ENCODE results near the gene USP21. TPM values are rescaled to one million over a fixed set of nuclear protein-coding genes. Genes with fewer than 3 reads are reported as not detected.
A peak's percentile ranks its signal among the peaks of the same experiment; 100 is the strongest.

The USP21 gene
- polyA plus RNA-seq, 1 donor (not counting 4 experiments of a cell fraction or from before 2014, with no cell fraction given), result 9.5 TPM

GRCh38 chr1:161199506-161200139, 40.3 kb downstream of the USP21 start:
- Histone ChIP-seq H3K9me3 (ENCODE audit: control insufficient read depth, low read depth, low read length) (no peaks in the 10 kb centered on the region), H3K27ac (ENCODE audit: control insufficient read depth, insufficient read depth, low read length) (peak overlapping the region; percentile 92), H4K20me1 (ENCODE audit: control insufficient read depth, extremely low read depth, insufficient read depth, low read length) (no peaks in the 10 kb centered on the region), H3K4me3 (ENCODE audit: control insufficient read depth in 2 of 3, extremely low read depth in 1 of 3, insufficient read depth in 2 of 3, low read depth in 1 of 3, low read length in 3 of 3) (peak overlapping the region in 1 of 3 experiments; percentile 4), H3K4me1 (ENCODE audit: control insufficient read depth, extremely low read depth, insufficient read depth, low read length) (peaks cover 47% of the 10 kb centered on the region), H3K27me3 (ENCODE audit: control insufficient read depth, extremely low read depth, insufficient read depth, low read length) (no peaks in the 10 kb centered on the region), H2AFZ (ENCODE audit: control insufficient read depth, low read length) (peak overlapping the region; percentile 50), H3K79me2 (ENCODE audit: control insufficient read depth, insufficient read depth, low read length) (peaks cover 17% of the 10 kb centered on the region), H3K9ac (ENCODE audit: control insufficient read depth, extremely low read depth, insufficient read depth, low read length) (peak overlapping the region; percentile 63), H3K9me1 (ENCODE audit: control insufficient read depth, extremely low read depth, insufficient read depth, low read length) (no peaks in the 10 kb centered on the region), H3K36me3 (ENCODE audit: control insufficient read depth in 2 of 2, extremely low read depth in 1 of 2, insufficient read depth in 2 of 2, low read length in 2 of 2) (peaks cover 5 to 12% of the 10 kb centered on the region in 2 experiments), H3K4me2 (ENCODE audit: control insufficient read depth, extremely low read depth, insufficient read depth, low read depth, low read length) (peak overlapping the region; percentile 27)
- TF ChIP-seq CTCF (optimal IDR thresholded peaks at IDR 0.05 in 1 of 3, IDR thresholded peaks at IDR 0.05 in 1 of 3, conservative IDR thresholded peaks at IDR 0.05 in 1 of 3; ENCODE audit: extremely low read depth in 1 of 3, insufficient read depth in 2 of 3, low read length in 3 of 3) (no peak), EZH2 (IDR thresholded peaks at IDR 0.05; ENCODE audit: low read length) (no peak)
- DNase-seq (ENCODE audit: low read depth, low spot score) (no peak), FAIRE-seq (no peak)
- dilution Hi-C loops (cut with MboI; ENCODE audit: extremely low pct_ligation_motif_present, low sequenced_read_pairs), result no loop called here

- Histone ChIP-seq H3K36me3 (ENCODE audit: control insufficient read depth in 2 of 2, extremely low read depth in 1 of 2, insufficient read depth in 2 of 2, low read length in 2 of 2) (peaks cover 5 to 12% of the 10 kb centered on the region in 2 experiments), H3K4me1 (ENCODE audit: control insufficient read depth, extremely low read depth, insufficient read depth, low read length) (peaks cover 47% of the 10 kb centered on the region), H2AFZ (ENCODE audit: control insufficient read depth, low read length) (peak overlapping the region; percentile 79), H3K9ac (ENCODE audit: control insufficient read depth, extremely low read depth, insufficient read depth, low read length) (peak overlapping the region; percentile 94), H3K9me1 (ENCODE audit: control insufficient read depth, extremely low read depth, insufficient read depth, low read length) (no peaks in the 10 kb centered on the region), H4K20me1 (ENCODE audit: control insufficient read depth, extremely low read depth, insufficient read depth, low read length) (no peaks in the 10 kb centered on the region), H3K4me2 (ENCODE audit: control insufficient read depth, extremely low read depth, insufficient read depth, low read depth, low read length) (peak overlapping the region; percentile 85), H3K79me2 (ENCODE audit: control insufficient read depth, insufficient read depth, low read length) (peaks cover 21% of the 10 kb centered on the region), H3K27me3 (ENCODE audit: control insufficient read depth, extremely low read depth, insufficient read depth, low read length) (no peaks in the 10 kb centered on the region), H3K9me3 (ENCODE audit: control insufficient read depth, low read depth, low read length) (no peaks in the 10 kb centered on the region), H3K4me3 (ENCODE audit: control insufficient read depth in 2 of 3, extremely low read depth in 1 of 3, insufficient read depth in 2 of 3, low read depth in 1 of 3, low read length in 3 of 3) (no peak overlapping the region), H3K27ac (ENCODE audit: control insufficient read depth, insufficient read depth, low read length) (peak overlapping the region; percentile 92)
- dilution Hi-C loops (cut with MboI; ENCODE audit: extremely low pct_ligation_motif_present, low sequenced_read_pairs), result no loop called here
- FAIRE-seq, result no peak
- TF ChIP-seq EZH2 (IDR thresholded peaks at IDR 0.05; ENCODE audit: low read length) (no peak), CTCF (optimal IDR thresholded peaks at IDR 0.05 in 1 of 3, IDR thresholded peaks at IDR 0.05 in 1 of 3, conservative IDR thresholded peaks at IDR 0.05 in 1 of 3; ENCODE audit: extremely low read depth in 1 of 3, insufficient read depth in 2 of 3, low read length in 3 of 3) (no peak)
- DNase-seq (ENCODE audit: low read depth, low spot score), result no peak
These were observed 41.2 kb downstream of the USP21 start for GRCh38 chr1:161200421-161200991.
